ENCODE data around the gene GALNT13.

The GALNT13 gene

GRCh38 chr2:153946036-153946435 is 74.3 kb downstream of the GALNT13 start:
- no peak for DNase-seq

GRCh38 chr2:153953761-153954160 is 82.0 kb downstream of the GALNT13 start:
- DNase-seq = no peak

- DNase-seq = no peak
These were observed 91.5 kb downstream of the GALNT13 start for GRCh38 chr2:153963256-153963655.

GRCh38 chr2:153967248-153967973 is 95.7 kb downstream of the GALNT13 start:
- no peak for DNase-seq

GRCh38 chr2:153971250-153971649 is 99.5 kb downstream of the GALNT13 start:
- no peak for DNase-seq

- no peak for DNase-seq
These were observed 100.1 kb downstream of the GALNT13 start for GRCh38 chr2:153971855-153972254.

GRCh38 chr2:153972412-153972811 is 100.7 kb downstream of the GALNT13 start:
- DNase-seq = no peak

- no peak for DNase-seq
These were observed 114.9 kb downstream of the GALNT13 start for GRCh38 chr2:153986488-153987229.

GRCh38 chr2:153990771-153991170 is 119.0 kb downstream of the GALNT13 start:
- no peak for DNase-seq

GRCh38 chr2:154013514-154013913 is 141.8 kb downstream of the GALNT13 start:
- no peak for DNase-seq

GRCh38 chr2:154015233-154015632 is 143.5 kb downstream of the GALNT13 start:
- no peak for DNase-seq

GRCh38 chr2:154029504-154029903 is 157.8 kb downstream of the GALNT13 start:
- DNase-seq = no peak

- DNase-seq = no peak
These were observed 160.5 kb downstream of the GALNT13 start for GRCh38 chr2:154032220-154032619.

GRCh38 chr2:154046493-154046892 is 174.8 kb downstream of the GALNT13 start:
- DNase-seq = no peak

- no peak for DNase-seq
These were observed 177.2 kb downstream of the GALNT13 start for GRCh38 chr2:154048905-154049304.

- DNase-seq = no peak
These were observed 177.8 kb downstream of the GALNT13 start for GRCh38 chr2:154049561-154049960.

GRCh38 chr2:154067124-154067523 is 195.4 kb downstream of the GALNT13 start:
- DNase-seq = no peak

- no peak for DNase-seq
These were observed 207.2 kb downstream of the GALNT13 start for GRCh38 chr2:154078926-154079325.

GRCh38 chr2:154092571-154092970 is 220.8 kb downstream of the GALNT13 start:
- DNase-seq = no peak

- DNase-seq = no peak
These were observed 222.1 kb downstream of the GALNT13 start for GRCh38 chr2:154093856-154094255.

- no peak for DNase-seq
These were observed 226.2 kb downstream of the GALNT13 start for GRCh38 chr2:154097833-154098398.

- no peak for DNase-seq
These were observed 249.0 kb downstream of the GALNT13 start for GRCh38 chr2:154120706-154121105.

GRCh38 chr2:154125891-154126290 is 254.2 kb downstream of the GALNT13 start:
- no peak for DNase-seq

- DNase-seq = no peak
These were observed 259.1 kb downstream of the GALNT13 start for GRCh38 chr2:154130821-154131220.

All from NCI-H1048 (cell line).